Colon (tissue), 2 donors: ENCODE measurements around the gene XPNPEP2.

Experiments used
- FAIRE-seq: peaks from 2 replicates; lab custom pipeline; 2012; peaks lifted over from hg19 to GRCh38; lab: Jason Lieb, UNC
- donor health status: control.
- donor health status: control.

Gene XPNPEP2

DNA sequence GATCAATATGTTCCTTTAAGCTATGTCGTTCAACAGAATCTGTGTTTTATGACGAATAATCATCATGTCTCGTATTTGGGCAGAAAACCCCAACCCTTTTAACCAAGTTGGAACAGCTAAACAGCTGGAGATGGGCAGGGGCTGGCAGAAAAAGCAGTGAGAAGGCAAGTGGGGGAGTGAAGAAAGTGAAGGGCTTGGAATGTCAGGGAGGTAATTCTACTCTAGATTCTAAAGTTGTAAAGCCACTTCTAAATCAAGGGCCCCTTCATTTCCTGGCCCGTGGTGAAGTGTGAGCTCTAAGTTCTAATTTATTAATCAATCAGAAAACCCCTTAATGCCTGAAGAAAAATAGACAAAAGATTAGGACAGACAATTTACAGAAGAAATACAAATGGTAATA lies 61.4 kb downstream of the XPNPEP2 start:
- no peak for FAIRE-seq

DNA sequence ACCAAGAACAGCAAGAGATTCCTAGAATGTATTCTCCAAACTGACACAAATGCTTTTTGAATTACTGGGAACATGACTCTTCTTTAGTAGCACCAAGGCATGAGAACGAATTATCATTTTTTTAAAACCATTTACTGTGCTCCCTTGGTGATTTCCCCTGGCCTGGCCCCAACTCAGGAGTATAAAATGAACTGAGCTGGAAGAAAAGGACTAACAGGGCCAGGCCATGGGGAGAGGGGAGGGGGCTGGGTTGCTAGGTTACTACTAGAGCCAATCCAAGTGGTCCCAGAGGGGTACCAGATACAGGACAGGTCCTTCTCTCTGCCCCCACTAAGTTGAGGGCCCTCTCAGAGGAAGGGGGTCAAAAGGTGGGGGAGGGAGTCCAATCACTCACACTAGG lies 64.1 kb downstream of the XPNPEP2 start:
- no peak for FAIRE-seq

DNA sequence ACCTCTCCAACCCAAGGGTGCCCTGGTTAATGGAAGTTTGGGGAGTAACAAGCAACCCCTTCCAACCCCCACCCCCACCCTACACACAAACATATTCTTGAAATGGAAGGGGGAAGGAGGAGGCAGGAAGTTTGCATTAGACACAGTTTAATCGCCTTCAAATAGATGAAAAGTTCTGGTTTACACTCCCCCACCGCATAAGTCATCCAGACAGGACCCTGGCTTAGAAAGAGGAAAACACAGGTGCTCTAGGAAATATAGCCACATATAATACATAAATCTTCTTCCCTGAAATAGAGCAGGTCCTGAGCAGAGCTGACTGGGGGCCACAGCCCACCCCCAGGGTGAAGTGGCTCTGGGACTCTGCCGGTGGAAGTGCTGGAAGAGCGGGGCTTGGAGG lies 66.0 kb downstream of the XPNPEP2 start:
- FAIRE-seq, result no peak

DNA sequence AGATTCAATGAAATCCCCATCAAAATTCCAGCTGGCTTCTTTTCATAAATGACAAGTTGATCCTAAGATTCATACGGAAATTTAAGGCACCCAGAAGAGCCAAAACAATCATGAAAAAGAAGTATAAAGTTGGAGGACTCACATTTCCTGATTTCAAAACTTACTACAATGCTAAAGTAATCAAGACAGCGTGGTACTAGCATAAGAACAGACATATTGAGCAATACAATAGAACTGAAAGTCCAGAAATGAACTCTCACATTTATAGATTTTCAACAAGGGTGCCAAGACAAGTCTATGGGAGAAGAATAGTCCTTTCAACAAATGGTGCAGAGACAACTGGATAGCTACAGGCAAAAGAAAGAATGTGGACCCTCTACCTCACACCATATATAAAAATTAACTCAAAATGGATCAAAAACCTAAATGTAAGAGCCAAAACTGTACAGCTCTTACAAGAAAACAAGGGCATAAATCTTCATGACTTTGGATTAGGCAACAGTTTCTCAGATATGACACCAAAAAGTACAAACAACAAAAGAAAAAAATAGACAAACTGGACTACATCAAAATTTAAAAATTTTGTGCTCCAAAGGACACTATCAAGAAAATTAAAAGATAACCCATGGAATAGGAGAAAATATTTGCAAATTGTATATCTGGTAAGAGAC lies 69.5 kb downstream of the XPNPEP2 start:
- peak; percentile 86 for FAIRE-seq

DNA sequence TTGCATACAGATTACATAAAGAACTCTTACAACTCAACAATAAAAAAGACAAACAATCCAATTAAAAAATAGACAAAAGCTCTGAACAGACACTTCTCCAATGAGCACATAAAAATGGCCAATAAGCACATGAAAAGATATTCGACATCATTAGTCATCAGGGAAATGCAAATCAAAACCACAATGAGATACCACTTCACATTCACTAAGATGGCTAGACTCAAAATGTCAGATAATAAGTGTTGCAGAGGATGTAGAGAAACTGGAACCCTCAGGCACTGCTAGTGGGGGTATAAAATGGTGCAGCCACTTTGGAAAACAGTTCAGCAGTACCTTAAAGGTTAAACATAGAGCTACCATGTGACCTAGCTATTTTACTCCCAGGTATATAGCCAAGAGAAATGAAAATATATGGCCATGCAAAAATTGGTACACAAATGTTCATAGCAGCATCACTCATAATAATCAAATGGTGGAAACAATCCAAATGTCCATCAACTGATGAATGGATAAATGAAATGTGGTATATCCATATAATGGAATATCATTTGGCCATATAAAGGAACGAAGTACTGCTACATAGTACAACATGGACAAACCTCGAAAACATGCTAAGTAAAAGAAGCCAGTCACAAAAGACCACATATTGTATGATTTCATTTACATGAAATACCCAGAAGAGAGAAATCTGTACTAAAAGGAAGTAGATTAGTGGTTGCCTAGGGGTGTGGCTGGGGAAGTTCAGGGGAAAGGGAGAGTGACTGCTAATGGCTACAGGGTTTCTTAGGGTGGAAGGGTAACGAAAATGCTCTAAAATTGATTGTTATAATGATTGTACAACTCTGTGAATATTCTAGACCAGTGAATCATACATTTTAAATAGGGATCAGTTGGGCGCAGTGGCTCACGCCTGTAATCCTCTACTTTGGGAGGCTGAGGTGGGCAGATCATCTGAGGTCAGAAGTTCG lies 70.3 kb downstream of the XPNPEP2 start:
- FAIRE-seq, result no peak

DNA sequence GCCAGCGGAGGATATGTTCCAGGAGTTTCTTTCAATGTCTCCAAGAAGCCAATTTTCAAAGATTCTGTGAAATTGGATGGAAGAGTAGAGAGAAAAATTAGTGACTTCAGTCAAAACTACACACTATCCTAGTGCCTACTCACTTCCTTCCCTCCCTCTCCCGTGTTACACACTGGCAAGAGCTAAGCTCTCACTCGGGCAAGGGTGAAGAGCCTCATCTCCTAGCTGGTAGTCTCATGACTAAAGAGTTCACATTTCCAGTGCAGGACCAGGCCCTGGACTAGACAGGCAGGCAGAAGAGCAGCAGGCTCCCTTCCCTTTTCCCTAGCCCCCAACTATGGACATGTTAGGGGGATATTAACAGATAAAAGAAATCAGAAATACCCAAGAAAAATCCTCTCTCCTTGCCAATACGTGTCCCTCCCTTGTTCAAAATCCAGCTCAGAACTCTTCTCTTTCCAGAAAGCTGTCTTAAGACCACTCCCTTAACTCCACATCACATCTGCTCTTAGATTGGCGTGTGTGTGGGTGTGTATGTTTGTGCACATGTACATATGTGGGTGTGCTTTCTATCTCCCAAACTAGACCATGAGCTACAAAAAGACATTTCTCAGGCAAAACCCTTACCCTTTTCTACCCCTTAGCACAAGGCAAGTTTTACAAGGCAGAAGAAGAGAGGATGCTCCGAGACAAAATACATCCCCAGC lies 75.0 kb downstream of the XPNPEP2 start:
- FAIRE-seq, result no peak

DNA sequence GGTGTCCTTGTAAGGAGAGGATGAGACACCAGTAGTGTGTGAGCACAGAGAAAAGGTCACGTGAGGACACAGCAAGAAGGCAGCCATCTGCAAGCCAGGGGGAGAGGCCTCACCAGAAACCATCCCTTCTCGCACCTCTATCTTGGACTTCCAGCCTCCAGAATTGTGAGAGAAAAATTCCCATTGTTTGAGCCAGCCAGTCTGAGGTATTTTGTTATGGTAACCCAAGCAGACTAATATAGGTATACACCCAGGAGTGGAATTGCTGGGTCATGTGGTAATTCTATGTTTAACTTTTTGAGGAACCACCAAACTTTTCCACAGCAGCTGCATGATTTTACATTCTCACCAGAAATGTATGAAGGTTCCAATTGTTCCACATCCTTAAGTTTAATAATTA lies 79.3 kb downstream of the XPNPEP2 start:
- FAIRE-seq, result no peak
